Measurements from ENCODE around the gene XYLT2. TPM values are rescaled to one million over a fixed set of nuclear protein-coding genes. Genes with fewer than 3 reads are reported as not detected.

XYLT2 gene
- 35.9 TPM for total RNA-seq

DNA sequence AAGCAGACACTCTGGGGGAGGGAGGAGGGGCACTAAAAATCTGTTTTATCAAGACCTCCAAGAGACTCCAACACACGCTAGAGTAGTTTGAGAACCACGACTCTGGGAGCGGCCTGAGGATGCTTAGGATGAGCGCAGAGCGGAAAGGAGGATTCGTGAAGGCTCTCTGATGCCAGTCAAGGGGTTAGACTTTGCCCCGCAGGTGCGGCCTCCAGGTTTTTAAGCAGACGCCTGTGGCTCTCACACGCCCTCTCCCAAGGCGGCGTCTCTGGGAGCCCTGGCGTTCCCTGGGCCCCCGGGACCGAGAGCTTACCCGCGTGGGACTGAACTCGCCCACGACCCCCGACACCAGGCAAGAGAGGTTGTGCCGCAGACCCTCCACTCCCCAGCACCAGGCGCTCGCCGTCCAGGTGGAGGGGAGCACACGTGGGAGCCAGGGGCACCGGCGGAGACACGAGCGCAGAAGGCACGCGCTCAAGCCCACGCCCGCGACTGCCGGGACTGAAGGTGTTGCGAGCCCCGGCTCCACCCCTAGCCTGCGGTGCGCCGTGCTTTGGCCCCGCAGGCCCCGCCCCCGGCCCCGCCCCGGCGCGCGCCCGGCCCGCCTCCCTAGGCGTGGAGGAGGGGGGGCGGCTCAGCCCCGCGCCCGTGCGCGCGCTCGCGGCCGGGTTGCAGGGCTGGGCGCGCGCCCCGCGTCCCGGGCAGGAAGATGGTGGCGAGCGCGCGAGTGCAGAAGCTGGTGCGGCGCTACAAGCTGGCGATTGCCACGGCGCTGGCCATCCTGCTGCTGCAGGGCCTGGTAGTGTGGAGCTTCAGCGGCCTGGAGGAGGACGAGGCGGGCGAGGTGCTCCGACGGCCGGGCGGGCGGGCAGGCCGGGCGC, at the start of gene XYLT2:
XYLT2 (plus strand) TSS at position 695 of the 881 bp plus-strand sequence; CDS start at position 710, 15 bp downstream.

DNA sequence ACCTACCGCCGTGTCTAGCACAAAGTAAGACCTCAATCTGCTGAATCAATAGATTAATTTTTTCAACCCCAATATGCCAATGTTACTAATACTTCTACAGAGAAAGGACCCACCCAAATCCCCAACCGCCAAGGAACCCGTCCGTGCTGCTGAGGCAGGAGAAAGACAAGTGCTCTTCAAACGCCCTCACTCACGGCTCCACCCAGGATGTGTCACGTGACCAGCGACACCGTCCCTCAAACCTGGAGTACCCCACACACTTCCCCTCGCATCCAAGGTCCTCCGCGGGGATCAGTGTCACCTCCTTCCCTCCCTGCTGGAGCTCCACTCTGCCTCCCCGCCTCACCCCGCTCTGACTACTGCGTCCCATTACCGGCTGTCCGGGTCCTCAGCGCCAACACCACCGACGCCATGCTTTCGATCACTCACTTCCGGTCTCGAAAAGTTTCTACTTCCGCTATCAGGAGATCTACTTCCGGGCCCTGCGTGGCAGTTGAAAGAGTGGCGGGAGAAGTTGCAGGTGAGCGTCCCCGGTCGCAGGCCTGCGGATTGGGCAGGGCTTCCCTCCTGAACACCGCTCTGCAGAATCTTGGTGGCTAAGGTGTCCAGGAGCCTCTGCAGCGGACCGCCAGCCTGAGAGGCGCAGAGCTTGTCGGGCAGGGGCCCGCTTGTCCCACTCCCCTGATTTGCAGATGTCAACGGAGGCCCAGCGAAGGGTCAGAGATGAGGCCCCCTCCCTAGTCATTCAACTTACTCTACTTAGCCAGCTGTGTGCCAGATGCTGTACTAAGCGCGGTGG, 27.0 kb downstream of the XYLT2 start, which contains the start of the genes EME1 and MRPL27:
EME1 (plus strand) TSS at position 472 of the 799 bp plus-strand sequence. CDS start 1,980 bp downstream, outside the sequence.
MRPL27 (minus strand) TSS at position 427 of the 799 bp plus-strand sequence; CDS start at position 413, 14 bp downstream.

DNA sequence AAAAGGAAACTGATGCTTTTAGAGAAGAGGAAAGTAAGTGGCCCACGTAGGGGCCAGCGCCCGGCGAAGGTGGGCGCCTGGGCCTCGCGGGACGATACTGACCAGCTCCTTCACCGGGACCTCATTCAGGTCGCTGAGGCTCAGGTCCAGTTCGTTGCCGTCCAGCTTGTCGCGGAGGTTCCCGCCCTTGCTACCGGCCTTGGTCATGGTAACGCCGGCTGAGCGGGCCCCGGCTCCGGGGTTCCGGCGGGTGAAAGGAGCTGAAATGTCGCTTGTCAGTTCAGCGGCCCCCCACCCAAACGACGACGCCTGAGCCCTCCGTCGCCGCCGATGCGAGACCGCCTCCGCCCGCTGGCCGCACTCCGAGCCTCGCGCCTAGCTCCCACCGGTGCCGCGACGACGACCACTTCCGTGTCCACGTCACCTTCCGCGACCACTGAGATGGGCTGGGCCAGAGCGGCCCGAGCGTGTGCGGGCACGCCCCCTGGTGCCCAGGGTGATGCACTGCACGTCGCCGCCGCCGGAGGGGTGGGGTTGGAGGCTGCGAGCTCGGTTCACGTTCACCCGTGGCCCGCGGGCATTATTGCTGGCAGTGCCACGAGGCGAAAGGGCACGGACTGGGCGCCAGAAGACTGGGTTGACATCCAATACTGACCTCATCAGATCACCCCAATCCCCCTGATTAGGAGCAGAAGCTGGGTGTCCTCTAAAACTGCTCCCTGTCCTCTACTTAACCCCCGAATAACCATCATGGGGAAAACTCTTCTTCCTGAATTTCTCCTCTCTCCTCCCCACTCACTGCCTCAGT, 51.4 kb downstream of the XYLT2 start, which contains the start of gene LRRC59:
LRRC59 (minus strand) TSS at position 413 of the 808 bp plus-strand sequence; CDS start at position 207, 206 bp downstream.

Small RNAs within 50 kb of the gene (small RNA-seq; reads per million reads assigned to genes)
- not detected for gene RF00019 (ENCODE audit: low replicate concordance)

Other genes with a start within 250 kb of the XYLT2 start
- gene SAMD14, start 216.0 kb upstream of the XYLT2 start, total RNA-seq, result 7.1 TPM
- 27.6 TPM for gene PPP1R9B, start 195.4 kb upstream of the XYLT2 start, total RNA-seq
- gene SGCA, start 180.1 kb upstream of the XYLT2 start, total RNA-seq, result 58.7 TPM
- gene COL1A1, start 144.5 kb upstream of the XYLT2 start, total RNA-seq, result 1,442 TPM
- gene TMEM92, start 71.7 kb upstream of the XYLT2 start, total RNA-seq, result 0.58 TPM
- 47.6 TPM for gene MRPL27, start 27.1 kb downstream of the XYLT2 start, total RNA-seq
- 3.0 TPM for gene EME1, start 27.1 kb downstream of the XYLT2 start, total RNA-seq
- 44.1 TPM for gene LRRC59, start 51.4 kb downstream of the XYLT2 start, total RNA-seq
- gene ACSF2, start 80.1 kb downstream of the XYLT2 start, total RNA-seq, result 73.9 TPM
- gene CHAD, start 122.8 kb downstream of the XYLT2 start, total RNA-seq, result 0.12 TPM
- 41.0 TPM for gene RSAD1, start 132.7 kb downstream of the XYLT2 start, total RNA-seq
- gene MYCBPAP, start 162.3 kb downstream of the XYLT2 start, total RNA-seq, result 2.9 TPM
- 10.7 TPM for gene EPN3, start 186.6 kb downstream of the XYLT2 start, total RNA-seq
- 59.0 TPM for gene SPATA20, start 201.0 kb downstream of the XYLT2 start, total RNA-seq
- 17.1 TPM for gene CACNA1G, start 214.6 kb downstream of the XYLT2 start, total RNA-seq